Vagina (tissue), 2 donors: ENCODE measurements around the gene EML2. TPM values are rescaled to one million over a fixed set of nuclear protein-coding genes. Genes with fewer than 3 reads are reported as not detected.

Source experiments
- DNase-seq, 2 donors: peaks; one replicate each; pipeline ENCODE4 v3.0.0-alpha.2; 2017; ENCODE audit errors: extremely low spot score in 2 of 2
- H3K27ac ChIP-seq: fragments of 200-600 bp; sonication (generic); one replicate; pipeline ENCODE4 v1.5.1; 2019
- H3K27me3 ChIP-seq: fragments of 200-600 bp; sonication (generic); one replicate; pipeline ENCODE4 v1.5.1; 2019
- H3K36me3 ChIP-seq, 2 donors: fragments of 200-600 bp; sonication (generic); one replicate each; pipeline ENCODE4 v1.5.1; 2017 to 2019
- H3K4me1 ChIP-seq: fragments of 200-600 bp; sonication (generic); one replicate; pipeline ENCODE4 v1.5.1; 2019
- H3K4me3 ChIP-seq, 2 donors: fragments of 200-600 bp; sonication (generic); 1 replicate in 1 of 2; 2 replicates in 1 of 2; pipeline ENCODE4 v1.5.1; 2016 to 2019
- H3K9me3 ChIP-seq: fragments of 200-600 bp; sonication (generic); one replicate; pipeline ENCODE4 v1.5.1; 2019
- CTCF ChIP-seq, 3 experiments: fragments of 450-650 bp in 2 of 3; fragments of 200-600 bp in 1 of 3; sonication (generic) in 1 of 3; IDR thresholded peaks; one replicate each; pipeline ENCODE4 v1.5.1; 2017 to 2019; ENCODE audit warnings: antibody characterized with exemption in 3 of 3, mild to moderate bottlenecking in 2 of 3, moderate library complexity in 2 of 3
- POLR2A ChIP-seq, 2 donors: fragments of 450-650 bp; IDR thresholded peaks; one replicate each; pipeline ENCODE4 v1.6.1; 2017; ENCODE audit warnings: antibody characterized with exemption in 2 of 2, mild to moderate bottlenecking in 2 of 2, moderate library complexity in 2 of 2
- POLR2AphosphoS5 ChIP-seq, 2 donors: sonication (generic); formaldehyde crosslinking; IDR thresholded peaks; one replicate each; pipeline ENCODE4 v1.9.0; 2017; ENCODE audit warnings: antibody characterized with exemption in 2 of 2, mild to moderate bottlenecking in 2 of 2, low read depth in 1 of 2; ENCODE audit not compliant: insufficient read depth in 1 of 2
- intact Hi-C: fragments of 100-400 bp; cut with DNase I; formaldehyde crosslinking; loops from one replicate; pipeline ENCODE4 v1.15.1; 2023
- total RNA-seq: library from RNA; depleted of rRNA; stranded (reverse); fragments of >200 nt; gene quantifications from one replicate; pipeline ENCODE4 v1.2.3, GENCODE V29; 2016

The EML2 gene
- total RNA-seq, 1 donor from 2014 or later, result 74.9 TPM

GRCh38 chr19:45587873-45588272, 51.3 kb downstream of the EML2 start:
- TF ChIP-seq POLR2AphosphoS5 (IDR thresholded peaks at IDR 0.05; ENCODE audit: insufficient read depth in 1 of 2, low read depth in 1 of 2), result no peak
- no peak for TF ChIP-seq CTCF (IDR thresholded peaks at IDR 0.05)
- TF ChIP-seq POLR2A (IDR thresholded peaks at IDR 0.05), result no peak
- Histone ChIP-seq H3K27me3 (no peaks in the 10 kb centered on the region), H3K4me1 (peaks cover 15% of the 10 kb centered on the region), H3K36me3 (no peaks in the 10 kb centered on the region), H3K4me3 (no peak overlapping the region), H3K27ac (no peak overlapping the region), H3K9me3 (no peaks in the 10 kb centered on the region)
- intact Hi-C loops, result no loop called here
- no peak for DNase-seq

- Histone ChIP-seq H3K27me3 (no peaks in the 10 kb centered on the region), H3K4me3 (peak overlapping the region; percentile 45 to 64), H3K9me3 (no peaks in the 10 kb centered on the region), H3K36me3 (no peaks in the 10 kb centered on the region), H3K4me1 (peaks cover 15% of the 10 kb centered on the region), H3K27ac (peak overlapping the region; percentile 97)
- no peak for DNase-seq
- TF ChIP-seq CTCF (IDR thresholded peaks at IDR 0.05) (no peak), POLR2AphosphoS5 (IDR thresholded peaks at IDR 0.05; ENCODE audit: insufficient read depth in 1 of 2, low read depth in 1 of 2) (no peak), POLR2A (IDR thresholded peaks at IDR 0.05) (no peak)
- intact Hi-C loops, result no loop called here
These were observed 54.0 kb downstream of the EML2 start for GRCh38 chr19:45585158-45585577.

DNA sequence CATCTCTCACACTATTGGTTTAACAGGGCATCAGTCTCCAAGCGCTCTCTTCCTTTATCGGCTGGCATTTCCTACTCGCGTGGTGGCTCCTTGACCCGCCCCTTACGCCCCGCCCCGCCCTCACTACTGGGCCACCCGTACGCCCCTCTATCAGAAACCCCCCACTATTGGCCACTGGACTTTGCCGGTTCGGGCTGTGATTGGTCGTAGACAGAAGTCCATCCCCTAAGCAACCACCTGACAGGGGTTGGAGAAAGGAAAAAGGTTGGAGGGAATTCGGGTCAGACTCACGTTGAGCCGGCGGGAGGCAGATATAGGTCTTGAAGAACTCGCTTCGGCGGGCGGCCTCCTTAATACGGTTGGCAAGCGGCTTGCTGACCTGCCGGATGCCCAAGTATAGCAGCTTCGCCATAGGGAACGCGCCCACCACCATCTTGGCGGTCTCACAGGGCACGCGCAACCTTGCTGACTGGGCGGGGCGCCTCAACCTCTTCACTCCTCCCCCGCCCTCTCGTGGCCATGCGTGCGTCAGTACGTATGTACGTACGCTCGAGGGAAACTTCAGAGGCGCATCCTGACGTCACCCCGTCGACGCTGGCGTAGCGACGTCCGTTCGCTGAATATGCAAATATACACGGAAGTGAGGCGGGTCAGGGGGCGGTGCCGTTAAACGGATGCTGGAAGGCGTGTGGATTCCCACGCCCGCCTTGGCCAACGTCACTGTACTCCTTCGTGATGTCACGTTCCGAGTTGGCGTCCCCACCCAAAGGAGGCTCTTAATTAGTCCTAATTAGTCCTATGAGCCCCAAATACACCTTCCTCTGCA, 54.7 kb downstream of the EML2 start, which contains the start of gene OPA3:
Gene OPA3 (minus strand): TSS at position 471 of the 826 bp plus-strand sequence. CDS start 38 bp downstream, at position 433.
- H3K36me3 ChIP-seq, result no peaks in the 10 kb centered on the region
- H3K4me1 ChIP-seq, result peaks cover 15% of the 10 kb centered on the region
- H3K27ac ChIP-seq, result peak within 1 kb of the TSS; percentile 97
- TF ChIP-seq POLR2A (IDR thresholded peaks at IDR 0.05) (peak in 1 of 2 donors; percentile 49), CTCF (IDR thresholded peaks at IDR 0.05) (no peak), POLR2AphosphoS5 (IDR thresholded peaks at IDR 0.05; ENCODE audit: insufficient read depth in 1 of 2, low read depth in 1 of 2) (peak; percentile 89 to 98)
- no peaks in the 10 kb centered on the region for H3K9me3 ChIP-seq
- peak; percentile 99 to 100 for DNase-seq
- H3K27me3 ChIP-seq, result no peaks in the 10 kb centered on the region
- intact Hi-C loops, result no loop called here
- H3K4me3 ChIP-seq, result peak within 1 kb of the TSS; percentile 45 to 64

- Histone ChIP-seq H3K9me3 (no peaks in the 10 kb centered on the region), H3K27ac (no peak overlapping the region), H3K27me3 (no peaks in the 10 kb centered on the region), H3K4me1 (peaks cover 39% of the 10 kb centered on the region), H3K36me3 (no peaks in the 10 kb centered on the region), H3K4me3 (no peak overlapping the region)
- no peak for DNase-seq
- intact Hi-C loops, result no loop called here
- TF ChIP-seq POLR2A (IDR thresholded peaks at IDR 0.05), result no peak
- TF ChIP-seq CTCF (IDR thresholded peaks at IDR 0.05), result no peak
- TF ChIP-seq POLR2AphosphoS5 (IDR thresholded peaks at IDR 0.05; ENCODE audit: insufficient read depth in 1 of 2, low read depth in 1 of 2), result no peak
These were observed 57.6 kb downstream of the EML2 start for GRCh38 chr19:45581576-45581975.

DNA sequence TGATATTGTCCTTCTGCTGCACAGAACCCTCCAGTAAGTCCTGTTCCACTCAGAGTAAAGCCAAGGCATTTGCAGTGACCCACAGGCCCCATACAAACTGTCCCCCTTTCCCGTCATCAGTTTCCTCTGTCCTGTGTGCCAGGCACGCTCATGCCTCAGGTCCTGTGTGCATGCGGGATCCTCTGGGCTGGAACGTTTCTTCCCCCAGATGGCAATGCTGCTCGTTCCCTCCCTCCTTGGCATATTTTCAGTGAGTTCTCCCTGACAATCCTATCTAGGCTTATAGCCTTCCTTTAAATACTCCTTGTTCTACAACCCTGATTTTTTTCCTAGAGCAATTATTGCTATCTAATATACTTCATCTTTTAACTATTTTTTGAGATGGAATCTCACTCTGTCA, 60.3 kb downstream of the EML2 start:
- no peak for DNase-seq
- no peak overlapping the region for H3K4me3 ChIP-seq
- H3K36me3 ChIP-seq, result no peaks in the 10 kb centered on the region
- intact Hi-C loops, result no loop called here
- peak overlapping the region; percentile 43 for H3K27ac ChIP-seq
- H3K27me3 ChIP-seq, result no peaks in the 10 kb centered on the region
- H3K4me1 ChIP-seq, result peaks cover 40% of the 10 kb centered on the region
- TF ChIP-seq POLR2A (IDR thresholded peaks at IDR 0.05) (no peak), POLR2AphosphoS5 (IDR thresholded peaks at IDR 0.05; ENCODE audit: insufficient read depth in 1 of 2, low read depth in 1 of 2) (no peak), CTCF (IDR thresholded peaks at IDR 0.05) (no peak)
- no peaks in the 10 kb centered on the region for H3K9me3 ChIP-seq
